ENCODE results near the gene HS6ST2.

DNA sequence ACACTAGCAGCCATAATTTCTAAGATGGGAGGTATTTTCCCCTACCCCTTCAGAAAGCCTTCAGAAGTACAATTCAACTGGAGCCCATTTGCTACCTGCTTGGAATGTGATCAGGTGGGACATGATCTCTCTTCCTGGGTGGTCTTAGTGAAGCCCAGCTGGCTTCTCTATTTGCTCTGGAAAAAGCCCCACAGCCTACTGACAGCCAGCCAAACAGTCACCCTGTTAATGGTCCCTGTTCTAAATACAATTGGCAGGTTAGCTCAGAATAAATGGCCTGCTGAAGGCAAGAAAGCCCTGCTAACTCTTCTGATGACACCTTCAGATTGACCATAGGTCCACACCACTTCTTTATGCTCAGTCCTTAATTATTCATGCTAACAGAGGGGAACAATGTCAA, 39.9 kb downstream of the HS6ST2 start:
- TF ChIP-seq POLR2A (IDR thresholded peaks at IDR 0.05) = no peak
- TF ChIP-seq, protein P1, sequence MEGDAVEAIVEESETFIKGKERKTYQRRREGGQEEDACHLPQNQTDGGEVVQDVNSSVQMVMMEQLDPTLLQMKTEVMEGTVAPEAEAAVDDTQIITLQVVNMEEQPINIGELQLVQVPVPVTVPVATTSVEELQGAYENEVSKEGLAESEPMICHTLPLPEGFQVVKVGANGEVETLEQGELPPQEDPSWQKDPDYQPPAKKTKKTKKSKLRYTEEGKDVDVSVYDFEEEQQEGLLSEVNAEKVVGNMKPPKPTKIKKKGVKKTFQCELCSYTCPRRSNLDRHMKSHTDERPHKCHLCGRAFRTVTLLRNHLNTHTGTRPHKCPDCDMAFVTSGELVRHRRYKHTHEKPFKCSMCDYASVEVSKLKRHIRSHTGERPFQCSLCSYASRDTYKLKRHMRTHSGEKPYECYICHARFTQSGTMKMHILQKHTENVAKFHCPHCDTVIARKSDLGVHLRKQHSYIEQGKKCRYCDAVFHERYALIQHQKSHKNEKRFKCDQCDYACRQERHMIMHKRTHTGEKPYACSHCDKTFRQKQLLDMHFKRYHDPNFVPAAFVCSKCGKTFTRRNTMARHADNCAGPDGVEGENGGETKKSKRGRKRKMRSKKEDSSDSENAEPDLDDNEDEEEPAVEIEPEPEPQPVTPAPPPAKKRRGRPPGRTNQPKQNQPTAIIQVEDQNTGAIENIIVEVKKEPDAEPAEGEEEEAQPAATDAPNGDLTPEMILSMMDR (IDR thresholded peaks at IDR 0.05) = no peak
